SIG-M5 treated with dmso at 0.1 percent for 504 hours (cell line): Measurements from ENCODE around the gene GARIN5B.

Source experiments
- DNase-seq: peaks from one replicate; lab custom pipeline; 2025; ENCODE audit not compliant: unreplicated experiment; lab: John Stamatoyannopoulos, UW

GARIN5B gene

GRCh38 chr19:55389386-55390317, 26.6 kb upstream of the GARIN5B start:
- no peak for DNase-seq

- no peak for DNase-seq
Observed at GRCh38 chr19:55387736-55388497, 24.9 kb upstream of the GARIN5B start.

GRCh38 chr19:55386493-55386971, 23.5 kb upstream of the GARIN5B start:
- no peak for DNase-seq

- DNase-seq = peak; percentile 94
Observed at GRCh38 chr19:55385724-55386492, 22.8 kb upstream of the GARIN5B start, which contains the start of gene RPL28. Gene RPL28, plus strand, starts transcription at chr19:55385932. Its CDS starts 426 bp downstream, at chr19:55386358.

- DNase-seq = peak; percentile 90
Observed at GRCh38 chr19:55384920-55385723, 22.1 kb upstream of the GARIN5B start.

GRCh38 chr19:55384131-55384919, 21.3 kb upstream of the GARIN5B start, which contains the start of gene TMEM238:
Gene TMEM238, minus strand, starts transcription at chr19:55384292. Its CDS starts 33 bp downstream, at chr19:55384259.
- DNase-seq = peak; percentile 51

- peak; percentile 55 for DNase-seq
Observed at GRCh38 chr19:55383279-55384130, 20.4 kb upstream of the GARIN5B start.

- DNase-seq = no peak
Observed at GRCh38 chr19:55382522-55383054, 19.5 kb upstream of the GARIN5B start.

GRCh38 chr19:55382013-55382412, 19.0 kb upstream of the GARIN5B start:
- DNase-seq = no peak

- no peak for DNase-seq
Observed at GRCh38 chr19:55379174-55379573, 16.1 kb upstream of the GARIN5B start.

GRCh38 chr19:55377356-55378131, 14.5 kb upstream of the GARIN5B start:
- no peak for DNase-seq

GRCh38 chr19:55376241-55376933, 13.3 kb upstream of the GARIN5B start, which contains the start of gene TMEM190:
Gene TMEM190, plus strand, starts transcription at chr19:55376826. Its CDS starts 28 bp downstream, at chr19:55376854.
- no peak for DNase-seq

GRCh38 chr19:55373993-55374757, 11.1 kb upstream of the GARIN5B start:
- DNase-seq = no peak

GRCh38 chr19:55373306-55373992, 10.4 kb upstream of the GARIN5B start:
- no peak for DNase-seq
